GM12878 (cell line): ENCODE results near the gene RPS6KA5. TPM values are rescaled to one million over a fixed set of nuclear protein-coding genes. Genes with fewer than 3 reads are reported as not detected.

Experiments
- ATAC-seq: fragments of 200-7000 bp; cut with Tn5 transposase; 3 replicates; pipeline ENCODE4 v1.9.1; 2020; ENCODE audit warnings: mild to moderate bottlenecking, moderate library complexity
- BruUV-seq: library from RNA; stranded (reverse); fragments of 400-500 nt; replicated peaks from 2 replicates; lab custom pipeline; 2021; lab: Mats Ljungman, UMichigan
- CTCF ChIA-PET: fragments of 300-600 bp; sonication (Branson Sonifier 250); formaldehyde crosslinking; extraction: SDS; loops from one replicate; lab custom pipeline; 2021; ENCODE audit warnings: inconsistent platforms; lab: Yijun Ruan, JAX
- POLR2A ChIA-PET: fragments of 350-600 bp; formaldehyde crosslinking; extraction: SDS; loops from one replicate; lab custom pipeline; 2021; ENCODE audit warnings: inconsistent platforms; lab: Charles Lee
- RAD21 ChIA-PET: fragments of 300-600 bp; sonication (Branson Sonifier 250); formaldehyde crosslinking; loops from one replicate; lab custom pipeline; 2023; ENCODE audit warnings: antibody characterized with exemption; ENCODE audit not compliant: unreplicated experiment; lab: Charles Lee
- SMC1A ChIA-PET: fragments of 300-600 bp; sonication (Branson Sonifier 250); formaldehyde crosslinking; loops from one replicate; lab custom pipeline; 2023; ENCODE audit not compliant: unreplicated experiment, uncharacterized antibody; lab: Charles Lee
- DNase-seq: peaks from one replicate; pipeline ENCODE4 v3.0.0-alpha.2; 2011; ENCODE audit warnings: low read depth, low spot score
- FAIRE-seq: peaks from 3 replicates; lab custom pipeline; 2011; peaks lifted over from hg19 to GRCh38; lab: Jason Lieb, UNC
- H2AFZ ChIP-seq: 2 replicates; pipeline ENCODE4 v1.6.0; 2011; ENCODE audit warnings: low read depth, low read length, control low read depth; ENCODE audit not compliant: control insufficient read depth
- H3K27ac ChIP-seq: 2 replicates; pipeline ENCODE4 v1.5.1; 2011; ENCODE audit warnings: control low read depth; ENCODE audit not compliant: control insufficient read depth, insufficient read depth
- H3K27me3 ChIP-seq, 2 experiments: replicated peaks in 1 of 2; 2 replicates each; pipeline versions ENCODE4 v1.6.0 to v1.6.1; 2011; ENCODE audit warnings: low read length in 1 of 2; ENCODE audit not compliant: control insufficient read depth in 2 of 2, insufficient read depth in 2 of 2
- H3K36me3 ChIP-seq, 2 experiments: 2 replicates each; pipeline ENCODE4 v1.5.1; 2011; ENCODE audit warnings: low read length in 1 of 2; ENCODE audit not compliant: control insufficient read depth in 2 of 2, insufficient read depth in 2 of 2
- H3K4me1 ChIP-seq: 2 replicates; pipeline ENCODE4 v1.6.1; 2011; ENCODE audit warnings: mild to moderate bottlenecking, low read length, moderate library complexity, mixed read lengths; ENCODE audit not compliant: control insufficient read depth, insufficient read depth
- H3K4me2 ChIP-seq: 2 replicates; pipeline ENCODE4 v1.6.0; 2011; ENCODE audit warnings: control low read depth; ENCODE audit not compliant: control insufficient read depth, insufficient read depth
- H3K4me3 ChIP-seq: fragments of 200-600 bp; sonication (generic); 2 replicates; pipeline ENCODE4 v1.5.1; 2016
- H3K79me2 ChIP-seq: 2 replicates; pipeline ENCODE4 v1.6.0; 2011; ENCODE audit warnings: low read length; ENCODE audit not compliant: control insufficient read depth, insufficient read depth
- H3K9ac ChIP-seq: 2 replicates; pipeline ENCODE4 v1.8.0; 2011; ENCODE audit warnings: low read length, control low read depth, mixed read lengths; ENCODE audit not compliant: control insufficient read depth, insufficient read depth
- H3K9me3 ChIP-seq: replicated peaks from 3 replicates; pipeline ENCODE4 v1.5.1; 2011; ENCODE audit warnings: mild to moderate bottlenecking, low read length; ENCODE audit not compliant: control insufficient read depth, insufficient read depth
- H4K20me1 ChIP-seq: 2 replicates; pipeline ENCODE4 v1.6.0; 2011; ENCODE audit not compliant: control insufficient read depth, insufficient read depth
- BCL3 ChIP-seq: IDR thresholded peaks from 2 replicates; pipeline ENCODE4 v1.6.1; 2011; ENCODE audit warnings: borderline replicate concordance, low read depth, mild to moderate bottlenecking, moderate library complexity, low read length; ENCODE audit not compliant: insufficient read depth, poor library complexity, severe bottlenecking
- CBX5 ChIP-seq: sonication (generic); IDR thresholded peaks from 2 replicates; pipeline ENCODE4 v1.6.1; 2016; ENCODE audit warnings: low read depth, moderate library complexity, mild to moderate bottlenecking, inconsistent platforms
- E2F4 ChIP-seq: IDR thresholded peaks from 2 replicates; pipeline ENCODE4 v1.6.1; 2012; ENCODE audit warnings: low read depth, low read length, improper control_type of control experiment
- GABPA ChIP-seq: IDR thresholded peaks from 2 replicates; pipeline ENCODE4 v1.6.1; 2014; ENCODE audit warnings: antibody characterized with exemption, low read depth, mild to moderate bottlenecking, inconsistent platforms
- NFYA ChIP-seq: IDR thresholded peaks from 2 replicates; pipeline ENCODE4 v1.6.1; 2011; ENCODE audit warnings: low read depth, mild to moderate bottlenecking, low read length, improper control_type of control experiment, borderline replicate concordance
- SRF ChIP-seq, 2 experiments: IDR thresholded peaks; 2 replicates each; pipeline ENCODE4 v1.6.1; 2011; ENCODE audit warnings: low read depth in 2 of 2, low read length in 2 of 2, mild to moderate bottlenecking in 1 of 2, moderate library complexity in 1 of 2
- ZNF217 ChIP-seq: fragments of 450-650 bp; IDR thresholded peaks from 2 replicates; pipeline ENCODE4 v1.6.1; 2017; ENCODE audit warnings: antibody characterized with exemption, mild to moderate bottlenecking
- ZNF687 ChIP-seq: fragments of 450-650 bp; IDR thresholded peaks from 2 replicates; pipeline ENCODE4 v1.6.1; 2017; ENCODE audit warnings: mild to moderate bottlenecking, moderate library complexity
- ZZZ3 ChIP-seq: IDR thresholded peaks from 2 replicates; pipeline ENCODE4 v1.6.1; 2011; ENCODE audit warnings: low read depth; ENCODE audit not compliant: control insufficient read depth, insufficient read length
- WGBS: methylation state at CpG from one replicate; pipeline ENCODE4 v1.1.6; 2016; ENCODE audit warnings: low lambda C conversion rate; ENCODE audit not compliant: insufficient replicate concordance, insufficient coverage; ENCODE audit errors: missing lambda C conversion rate; 5-methylcytosine and 5-hydroxymethylcytosine counted together
- in situ Hi-C: fragments of 300-500 bp; cut with MboI; formaldehyde crosslinking; loops from 9 replicates; pipeline ENCODE4 v1.14.3; 2018; ENCODE audit warnings: mixed read lengths
- intact Hi-C: fragments of 100-400 bp; cut with micrococcal nuclease; formaldehyde crosslinking; loops from one replicate; pipeline ENCODE4 v1.14.2; 2022; ENCODE audit not compliant: unreplicated experiment
- polyA plus RNA-seq, 11 experiments: library from polyadenylated mRNA; depleted of rRNA in 4 of 11; unstranded in 6 of 11; stranded (reverse) in 5 of 11; fragments of >200 nt; fragmentation: Nextera tagmentation in 4 of 11; fragmentation: Illumina TruSeq in 1 of 11; extraction: Ambion mirVana in 4 of 11; extraction: Trizol in 1 of 11; gene quantifications; 1 replicate in 1 of 11; 2 replicates in 10 of 11; pipeline versions ENCODE4 v1.2.1 to v1.2.3, GENCODE V29; 2011 to 2016; ENCODE audit warnings: inconsistent platforms in 2 of 11, missing spikeins in 2 of 11, low read depth in 1 of 11
- total RNA-seq, 4 experiments: library from RNA; depleted of rRNA in 3 of 4; stranded (reverse); fragments of >200 nt in 3 of 4; fragmentation: Illumina TruSeq in 1 of 4; extraction: Trizol in 1 of 4; gene quantifications; 2 replicates each; pipeline versions ENCODE4 v1.2.1 to v1.2.3, GENCODE V29; 2013 to 2021
- TF ChIP-seq, protein P1 (sequence below): IDR thresholded peaks from 2 replicates; pipeline ENCODE4 v1.6.1; 2012; ENCODE audit warnings: low read depth, low read length, improper control_type of control experiment
- TF ChIP-seq, protein P2 (sequence below): fragments of 450-650 bp; IDR thresholded peaks from 2 replicates; pipeline ENCODE4 v1.6.1; 2017; ENCODE audit warnings: mild to moderate bottlenecking, moderate library complexity

Gene RPS6KA5
- total and polyA plus RNA-seq, 10 of the 15 experiments (the other 5 are each of a cell fraction or from before 2014, with no cell fraction given): 1.4 to 7.0 (median 3.7) TPM

DNA sequence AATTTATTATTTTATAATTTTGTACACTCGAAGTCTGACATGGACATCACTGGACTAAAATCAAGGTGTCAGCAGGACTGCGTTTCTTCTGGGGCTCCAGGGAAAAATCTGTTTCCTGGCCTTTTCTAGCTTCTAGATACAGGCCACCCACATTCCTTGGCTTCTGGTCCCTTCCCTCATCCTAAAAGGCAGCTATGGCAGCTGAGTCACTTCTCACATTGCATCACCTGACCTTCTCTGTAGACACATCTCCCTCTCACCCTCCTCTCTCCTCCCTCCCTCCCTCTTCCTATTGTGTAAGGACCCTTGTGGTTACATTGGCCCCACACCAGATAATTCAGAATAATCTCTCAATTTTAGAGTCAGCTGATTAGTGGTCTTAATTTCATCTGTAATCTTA lies 92.4 kb downstream of the RPS6KA5 start:
- Histone ChIP-seq H3K9ac (no peak overlapping the region), H4K20me1 (no peaks in the 10 kb centered on the region), H3K27ac (no peak overlapping the region), H3K4me3 (no peak overlapping the region), H3K4me2 (no peak overlapping the region), H3K27me3 (no peaks in the 10 kb centered on the region), H3K4me1 (peaks cover 13% of the 10 kb centered on the region), H3K36me3 (no peaks in the 10 kb centered on the region), H2AFZ (no peak overlapping the region), H3K79me2 (no peaks in the 10 kb centered on the region), H3K9me3 (no peaks in the 10 kb centered on the region)
- ChIA-PET SMC1A (interaction anchor here (0.5 to 1.9 kb wide), 4 partner anchors 9 to 93 kb away, joined by 3 to 6 read pairs (median 3); no protein-coding TSS in a partner anchor), POLR2A (no interaction called here), CTCF (interaction anchor here (0.6 to 1.7 kb wide), 4 partner anchors 48 to 1634 kb away, joined by 3 to 8 read pairs (median 3); no protein-coding TSS in a partner anchor), RAD21 (interaction anchor here (0.6 kb wide), 1 partner anchor 77 kb away, joined by 4 read pairs; no protein-coding TSS in a partner anchor)
- FAIRE-seq (no peak), ATAC-seq (no peak), DNase-seq (no peak)
- 72% methylated on average over 2 of the region's 2 CpGs for WGBS
- no TSS peak for BruUV-seq
- in situ Hi-C loops: no loop called here
- intact Hi-C loops: loop anchor here (5.0 kb wide), 1 partner anchor 61 kb away; no protein-coding TSS in a partner anchor
- no peak for TF ChIP-seq NFYA
- no peak for TF ChIP-seq GABPA
- no peak for TF ChIP-seq CBX5
- no peak for TF ChIP-seq BCL3
- TF ChIP-seq, protein P1, sequence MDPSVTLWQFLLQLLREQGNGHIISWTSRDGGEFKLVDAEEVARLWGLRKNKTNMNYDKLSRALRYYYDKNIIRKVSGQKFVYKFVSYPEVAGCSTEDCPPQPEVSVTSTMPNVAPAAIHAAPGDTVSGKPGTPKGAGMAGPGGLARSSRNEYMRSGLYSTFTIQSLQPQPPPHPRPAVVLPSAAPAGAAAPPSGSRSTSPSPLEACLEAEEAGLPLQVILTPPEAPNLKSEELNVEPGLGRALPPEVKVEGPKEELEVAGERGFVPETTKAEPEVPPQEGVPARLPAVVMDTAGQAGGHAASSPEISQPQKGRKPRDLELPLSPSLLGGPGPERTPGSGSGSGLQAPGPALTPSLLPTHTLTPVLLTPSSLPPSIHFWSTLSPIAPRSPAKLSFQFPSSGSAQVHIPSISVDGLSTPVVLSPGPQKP: no peak
- no peak for TF ChIP-seq ZZZ3
- TF ChIP-seq ZNF687: no peak
- no peak for TF ChIP-seq SRF (IDR thresholded peaks at IDR 0.05; ENCODE audit: low read depth in 2 of 2, low read length in 2 of 2)
- no peak for TF ChIP-seq E2F4
- TF ChIP-seq, protein P2, sequence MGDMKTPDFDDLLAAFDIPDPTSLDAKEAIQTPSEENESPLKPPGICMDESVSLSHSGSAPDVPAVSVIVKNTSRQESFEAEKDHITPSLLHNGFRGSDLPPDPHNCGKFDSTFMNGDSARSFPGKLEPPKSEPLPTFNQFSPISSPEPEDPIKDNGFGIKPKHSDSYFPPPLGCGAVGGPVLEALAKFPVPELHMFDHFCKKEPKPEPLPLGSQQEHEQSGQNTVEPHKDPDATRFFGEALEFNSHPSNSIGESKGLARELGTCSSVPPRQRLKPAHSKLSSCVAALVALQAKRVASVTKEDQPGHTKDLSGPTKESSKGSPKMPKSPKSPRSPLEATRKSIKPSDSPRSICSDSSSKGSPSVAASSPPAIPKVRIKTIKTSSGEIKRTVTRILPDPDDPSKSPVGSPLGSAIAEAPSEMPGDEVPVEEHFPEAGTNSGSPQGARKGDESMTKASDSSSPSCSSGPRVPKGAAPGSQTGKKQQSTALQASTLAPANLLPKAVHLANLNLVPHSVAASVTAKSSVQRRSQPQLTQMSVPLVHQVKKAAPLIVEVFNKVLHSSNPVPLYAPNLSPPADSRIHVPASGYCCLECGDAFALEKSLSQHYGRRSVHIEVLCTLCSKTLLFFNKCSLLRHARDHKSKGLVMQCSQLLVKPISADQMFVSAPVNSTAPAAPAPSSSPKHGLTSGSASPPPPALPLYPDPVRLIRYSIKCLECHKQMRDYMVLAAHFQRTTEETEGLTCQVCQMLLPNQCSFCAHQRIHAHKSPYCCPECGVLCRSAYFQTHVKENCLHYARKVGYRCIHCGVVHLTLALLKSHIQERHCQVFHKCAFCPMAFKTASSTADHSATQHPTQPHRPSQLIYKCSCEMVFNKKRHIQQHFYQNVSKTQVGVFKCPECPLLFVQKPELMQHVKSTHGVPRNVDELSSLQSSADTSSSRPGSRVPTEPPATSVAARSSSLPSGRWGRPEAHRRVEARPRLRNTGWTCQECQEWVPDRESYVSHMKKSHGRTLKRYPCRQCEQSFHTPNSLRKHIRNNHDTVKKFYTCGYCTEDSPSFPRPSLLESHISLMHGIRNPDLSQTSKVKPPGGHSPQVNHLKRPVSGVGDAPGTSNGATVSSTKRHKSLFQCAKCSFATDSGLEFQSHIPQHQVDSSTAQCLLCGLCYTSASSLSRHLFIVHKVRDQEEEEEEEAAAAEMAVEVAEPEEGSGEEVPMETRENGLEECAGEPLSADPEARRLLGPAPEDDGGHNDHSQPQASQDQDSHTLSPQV: no peak
- TF ChIP-seq ZNF217: no peak
